ENCODE measurements around the gene CXXC1.

Gene CXXC1

GRCh38 chr18:50299626-50300388 is 12.3 kb upstream of the CXXC1 start:
- TF ChIP-seq, protein P1, sequence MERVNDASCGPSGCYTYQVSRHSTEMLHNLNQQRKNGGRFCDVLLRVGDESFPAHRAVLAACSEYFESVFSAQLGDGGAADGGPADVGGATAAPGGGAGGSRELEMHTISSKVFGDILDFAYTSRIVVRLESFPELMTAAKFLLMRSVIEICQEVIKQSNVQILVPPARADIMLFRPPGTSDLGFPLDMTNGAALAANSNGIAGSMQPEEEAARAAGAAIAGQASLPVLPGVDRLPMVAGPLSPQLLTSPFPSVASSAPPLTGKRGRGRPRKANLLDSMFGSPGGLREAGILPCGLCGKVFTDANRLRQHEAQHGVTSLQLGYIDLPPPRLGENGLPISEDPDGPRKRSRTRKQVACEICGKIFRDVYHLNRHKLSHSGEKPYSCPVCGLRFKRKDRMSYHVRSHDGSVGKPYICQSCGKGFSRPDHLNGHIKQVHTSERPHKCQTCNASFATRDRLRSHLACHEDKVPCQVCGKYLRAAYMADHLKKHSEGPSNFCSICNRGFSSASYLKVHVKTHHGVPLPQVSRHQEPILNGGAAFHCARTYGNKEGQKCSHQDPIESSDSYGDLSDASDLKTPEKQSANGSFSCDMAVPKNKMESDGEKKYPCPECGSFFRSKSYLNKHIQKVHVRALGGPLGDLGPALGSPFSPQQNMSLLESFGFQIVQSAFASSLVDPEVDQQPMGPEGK (CRISPR knock-in tag; IDR thresholded peaks at IDR 0.05; ENCODE audit: borderline replicate concordance): no peak
- no peak for TF ChIP-seq CSDC2 (CRISPR knock-in tag; IDR thresholded peaks at IDR 0.05)
- TF ChIP-seq BACH2 (CRISPR knock-in tag; IDR thresholded peaks at IDR 0.05; ENCODE audit: borderline replicate concordance): no peak
- no peak for TF ChIP-seq ZC3H10 (CRISPR knock-in tag; IDR thresholded peaks at IDR 0.05)
- no peak for TF ChIP-seq ZNF70 (CRISPR knock-in tag; IDR thresholded peaks at IDR 0.05)
- no peak for TF ChIP-seq ZFP3 (CRISPR knock-in tag; IDR thresholded peaks at IDR 0.05)
- TF ChIP-seq ISL1 (CRISPR knock-in tag; IDR thresholded peaks at IDR 0.05): no peak
- no peak for TF ChIP-seq ZNF565 (CRISPR knock-in tag; conservative IDR thresholded peaks at IDR 0.05; ENCODE audit: low read depth)
- no peak for ATAC-seq

DNA sequence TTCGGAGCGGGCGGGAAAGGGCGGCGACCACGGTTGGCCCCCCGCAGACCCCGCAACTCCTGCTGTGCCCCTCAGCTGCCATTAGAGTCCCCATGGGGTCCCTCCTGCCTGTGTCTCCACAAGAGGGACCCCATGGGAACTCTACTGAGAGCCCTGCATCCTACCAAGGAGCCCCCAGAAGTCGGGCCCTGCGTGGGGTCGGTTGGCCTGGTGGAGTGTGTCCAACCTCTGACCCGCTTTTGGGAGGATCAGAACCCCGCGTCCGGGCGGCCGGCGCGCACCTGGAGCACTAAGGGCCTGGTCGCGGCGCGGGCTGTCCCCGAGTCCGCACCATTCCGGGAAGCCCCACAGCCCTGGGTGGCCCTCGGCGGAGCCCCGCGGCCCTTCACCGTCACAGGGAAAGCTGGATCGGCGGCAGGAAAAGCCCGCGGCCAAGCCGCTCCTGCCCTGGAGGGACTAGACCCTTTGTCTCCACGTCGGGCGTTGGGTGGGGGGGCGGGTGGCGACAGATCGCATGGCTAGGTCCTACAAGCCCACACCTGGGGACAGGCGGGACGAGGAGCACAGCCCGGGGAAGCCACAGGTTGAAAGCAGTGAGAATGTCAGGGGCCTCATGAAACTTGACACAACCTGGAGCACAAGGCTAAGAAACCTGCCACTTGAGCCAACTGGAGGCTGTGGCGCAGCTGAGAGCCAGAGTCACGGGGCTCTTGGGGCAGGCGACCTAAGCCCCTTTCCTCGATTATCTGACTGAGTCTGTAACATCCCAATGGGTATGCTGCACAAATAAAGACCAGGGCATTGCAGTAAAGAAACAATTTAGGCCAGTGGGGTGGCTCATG is 11.2 kb upstream of the CXXC1 start:
- TF ChIP-seq ISL1 (CRISPR knock-in tag; IDR thresholded peaks at IDR 0.05) (no peak), ARNTL (CRISPR knock-in tag; IDR thresholded peaks at IDR 0.05; ENCODE audit: borderline replicate concordance, low read depth) (no peak), TCF4 (CRISPR knock-in tag; IDR thresholded peaks at IDR 0.05; ENCODE audit: borderline replicate concordance) (no peak), OSR1 (CRISPR knock-in tag; IDR thresholded peaks at IDR 0.05) (no peak), ZC3H10 (CRISPR knock-in tag; IDR thresholded peaks at IDR 0.05) (no peak), ZNF565 (CRISPR knock-in tag; conservative IDR thresholded peaks at IDR 0.05; ENCODE audit: low read depth) (no peak), ZNF8 (CRISPR knock-in tag; IDR thresholded peaks at IDR 0.05) (no peak), SNAI2 (CRISPR knock-in tag; IDR thresholded peaks at IDR 0.05) (no peak), BACH2 (CRISPR knock-in tag; IDR thresholded peaks at IDR 0.05; ENCODE audit: borderline replicate concordance) (no peak), CREB5 (CRISPR knock-in tag; IDR thresholded peaks at IDR 0.05; ENCODE audit: low read depth) (no peak), TOX (CRISPR knock-in tag; IDR thresholded peaks at IDR 0.05; ENCODE audit: borderline replicate concordance) (no peak), ESRRG (CRISPR knock-in tag; IDR thresholded peaks at IDR 0.05) (no peak), POU6F1 (CRISPR knock-in tag; IDR thresholded peaks at IDR 0.05; ENCODE audit: borderline replicate concordance, low read depth) (no peak), ZFP3 (CRISPR knock-in tag; IDR thresholded peaks at IDR 0.05) (no peak), RARB (CRISPR knock-in tag; IDR thresholded peaks at IDR 0.05) (no peak), PPARA (CRISPR knock-in tag; IDR thresholded peaks at IDR 0.05; ENCODE audit: borderline replicate concordance) (no peak)
- TF ChIP-seq, protein P2, sequence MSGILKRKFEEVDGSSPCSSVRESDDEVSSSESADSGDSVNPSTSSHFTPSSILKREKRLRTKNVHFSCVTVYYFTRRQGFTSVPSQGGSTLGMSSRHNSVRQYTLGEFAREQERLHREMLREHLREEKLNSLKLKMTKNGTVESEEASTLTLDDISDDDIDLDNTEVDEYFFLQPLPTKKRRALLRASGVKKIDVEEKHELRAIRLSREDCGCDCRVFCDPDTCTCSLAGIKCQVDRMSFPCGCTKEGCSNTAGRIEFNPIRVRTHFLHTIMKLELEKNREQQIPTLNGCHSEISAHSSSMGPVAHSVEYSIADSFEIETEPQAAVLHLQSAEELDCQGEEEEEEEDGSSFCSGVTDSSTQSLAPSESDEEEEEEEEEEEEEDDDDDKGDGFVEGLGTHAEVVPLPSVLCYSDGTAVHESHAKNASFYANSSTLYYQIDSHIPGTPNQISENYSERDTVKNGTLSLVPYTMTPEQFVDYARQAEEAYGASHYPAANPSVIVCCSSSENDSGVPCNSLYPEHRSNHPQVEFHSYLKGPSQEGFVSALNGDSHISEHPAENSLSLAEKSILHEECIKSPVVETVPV (CRISPR knock-in tag; IDR thresholded peaks at IDR 0.05): no peak
- TF ChIP-seq, protein P3, sequence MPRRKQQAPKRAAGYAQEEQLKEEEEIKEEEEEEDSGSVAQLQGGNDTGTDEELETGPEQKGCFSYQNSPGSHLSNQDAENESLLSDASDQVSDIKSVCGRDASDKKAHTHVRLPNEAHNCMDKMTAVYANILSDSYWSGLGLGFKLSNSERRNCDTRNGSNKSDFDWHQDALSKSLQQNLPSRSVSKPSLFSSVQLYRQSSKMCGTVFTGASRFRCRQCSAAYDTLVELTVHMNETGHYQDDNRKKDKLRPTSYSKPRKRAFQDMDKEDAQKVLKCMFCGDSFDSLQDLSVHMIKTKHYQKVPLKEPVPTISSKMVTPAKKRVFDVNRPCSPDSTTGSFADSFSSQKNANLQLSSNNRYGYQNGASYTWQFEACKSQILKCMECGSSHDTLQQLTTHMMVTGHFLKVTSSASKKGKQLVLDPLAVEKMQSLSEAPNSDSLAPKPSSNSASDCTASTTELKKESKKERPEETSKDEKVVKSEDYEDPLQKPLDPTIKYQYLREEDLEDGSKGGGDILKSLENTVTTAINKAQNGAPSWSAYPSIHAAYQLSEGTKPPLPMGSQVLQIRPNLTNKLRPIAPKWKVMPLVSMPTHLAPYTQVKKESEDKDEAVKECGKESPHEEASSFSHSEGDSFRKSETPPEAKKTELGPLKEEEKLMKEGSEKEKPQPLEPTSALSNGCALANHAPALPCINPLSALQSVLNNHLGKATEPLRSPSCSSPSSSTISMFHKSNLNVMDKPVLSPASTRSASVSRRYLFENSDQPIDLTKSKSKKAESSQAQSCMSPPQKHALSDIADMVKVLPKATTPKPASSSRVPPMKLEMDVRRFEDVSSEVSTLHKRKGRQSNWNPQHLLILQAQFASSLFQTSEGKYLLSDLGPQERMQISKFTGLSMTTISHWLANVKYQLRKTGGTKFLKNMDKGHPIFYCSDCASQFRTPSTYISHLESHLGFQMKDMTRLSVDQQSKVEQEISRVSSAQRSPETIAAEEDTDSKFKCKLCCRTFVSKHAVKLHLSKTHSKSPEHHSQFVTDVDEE (CRISPR knock-in tag; IDR thresholded peaks at IDR 0.05): no peak
- TF ChIP-seq, protein P1 (CRISPR knock-in tag; IDR thresholded peaks at IDR 0.05; ENCODE audit: borderline replicate concordance): no peak
- ATAC-seq: no peak; the same call in 1 of the 3 replicates

All from SK-N-SH treated with all-trans-retinoic acid at 6 μM for 48 hours (cell line).